IPS DF 4.7 (cell line): ENCODE measurements around the gene SOX5.
A peak's percentile ranks its signal among the peaks of the same experiment; 100 is the strongest.

Experiments used
- DNase-seq: peaks from one replicate; pipeline ENCODE4 v3.0.0-alpha.2; 2013; ENCODE audit warnings: low spot score; ENCODE audit errors: extremely low read depth

The SOX5 gene

GRCh38 chr12:23618718-23619117 is 330.8 kb downstream of the SOX5 start:
- DNase-seq: no peak

DNA sequence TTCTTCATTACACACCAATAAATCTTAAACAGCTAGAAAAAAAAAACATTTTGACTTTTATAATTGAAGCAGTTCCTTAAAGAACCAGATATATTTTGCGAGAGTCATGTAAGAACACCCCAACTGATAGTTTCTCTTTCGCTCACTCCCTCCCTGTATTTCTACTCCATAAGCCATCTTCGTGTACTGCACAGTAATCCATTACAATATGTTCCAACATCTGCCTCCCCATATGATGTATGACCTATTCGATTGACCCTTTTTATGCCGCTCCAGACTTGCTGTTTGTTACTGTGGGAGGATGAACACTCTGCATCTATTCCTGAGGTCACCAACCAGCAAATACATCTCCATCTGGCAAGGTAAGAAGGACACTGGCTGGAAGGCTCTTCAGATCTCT is 331.7 kb downstream of the SOX5 start:
- no peak for DNase-seq

DNA sequence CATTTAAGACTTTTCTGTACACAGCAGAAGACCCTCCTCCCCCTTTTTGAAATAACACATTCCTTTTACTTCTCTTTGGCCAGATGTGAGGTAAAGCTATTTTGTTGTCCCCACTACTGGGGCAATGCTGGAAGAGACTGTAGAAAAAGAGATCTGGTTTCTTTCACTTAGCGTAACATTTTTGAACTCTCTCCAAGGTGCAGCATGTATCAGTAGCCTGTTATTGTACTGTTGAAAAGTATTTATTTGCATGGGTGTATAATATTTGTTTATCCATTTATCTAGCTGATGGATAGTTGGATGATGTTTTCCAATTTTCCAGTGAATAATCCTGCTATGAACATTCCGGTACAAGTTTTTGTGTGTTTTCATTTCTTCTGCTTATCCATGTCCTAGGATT is 335.2 kb downstream of the SOX5 start:
- DNase-seq: no peak

DNA sequence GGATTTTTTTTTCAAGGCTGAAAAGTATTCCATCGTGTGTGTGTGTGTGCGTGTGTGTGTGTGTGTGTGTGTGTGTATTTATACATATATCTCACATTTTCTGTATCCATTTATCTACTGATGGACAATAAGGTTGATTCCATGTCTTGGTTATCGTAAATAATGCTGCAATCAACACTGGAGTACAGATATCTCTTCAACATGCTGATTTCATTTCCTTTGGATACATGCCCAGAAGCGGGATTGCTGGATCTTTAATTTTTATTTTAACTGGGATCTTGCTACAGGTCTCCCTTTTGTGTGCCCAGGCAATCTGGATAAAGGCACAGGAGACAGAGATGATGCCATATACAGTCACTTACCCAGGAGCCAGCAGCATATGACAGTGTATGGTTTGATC is 338.1 kb downstream of the SOX5 start:
- DNase-seq: no peak

- DNase-seq: no peak
Observed at GRCh38 chr12:23600919-23601318, 348.6 kb downstream of the SOX5 start.

- DNase-seq: no peak
Observed at GRCh38 chr12:23596568-23596967, 352.9 kb downstream of the SOX5 start.

- no peak for DNase-seq
Observed at GRCh38 chr12:23587833-23588559, 361.5 kb downstream of the SOX5 start.

GRCh38 chr12:23585782-23586163 is 363.7 kb downstream of the SOX5 start:
- DNase-seq: peak; percentile 92

DNA sequence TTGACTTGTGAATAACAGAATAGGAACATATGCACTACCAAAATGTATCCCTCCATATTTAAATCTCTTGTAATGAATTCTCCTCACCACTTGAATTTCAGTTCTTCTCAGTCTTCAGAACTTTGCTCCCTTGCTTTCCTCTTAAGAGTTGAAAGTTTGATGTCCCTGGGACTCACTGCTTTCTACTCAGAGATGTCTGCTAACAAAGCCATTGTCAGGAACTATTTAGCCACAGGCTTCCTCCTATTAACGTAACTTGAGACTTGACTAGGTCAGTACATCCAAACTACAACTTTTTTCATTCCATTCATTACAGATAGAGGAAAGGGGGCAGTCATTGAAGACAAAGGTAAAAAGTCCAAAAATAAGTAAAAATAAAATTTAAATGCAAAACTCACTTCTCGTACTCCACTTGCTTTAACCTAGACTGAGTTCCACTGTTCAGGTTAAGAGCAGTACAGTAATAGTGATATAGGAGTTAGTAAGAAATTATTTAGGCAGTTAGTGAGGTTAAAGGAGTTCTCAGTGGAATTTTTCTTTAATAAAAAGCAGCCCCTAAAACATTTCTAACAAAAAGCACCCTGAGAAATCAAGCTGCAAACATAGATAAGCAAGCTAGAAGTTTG is 364.2 kb downstream of the SOX5 start:
- no peak for DNase-seq

DNA sequence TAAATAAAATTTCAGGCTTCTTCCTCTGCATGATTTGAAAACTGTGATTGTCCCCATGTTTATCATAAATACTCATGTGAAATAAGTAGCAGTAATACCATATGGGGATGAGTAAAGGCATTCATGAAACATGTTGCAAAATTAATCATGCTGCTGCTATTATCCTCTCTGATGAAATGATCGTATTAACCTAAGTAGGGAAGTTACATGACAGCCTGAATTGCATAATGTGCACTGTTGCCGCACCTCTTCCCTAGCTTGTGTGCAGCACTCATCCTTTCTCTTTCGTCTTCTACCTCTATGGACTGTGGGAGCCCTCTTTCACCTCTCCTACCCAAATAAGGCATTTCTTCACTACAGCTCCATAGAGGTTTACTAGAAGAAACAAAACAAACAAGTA is 367.6 kb downstream of the SOX5 start:
- DNase-seq: no peak

DNA sequence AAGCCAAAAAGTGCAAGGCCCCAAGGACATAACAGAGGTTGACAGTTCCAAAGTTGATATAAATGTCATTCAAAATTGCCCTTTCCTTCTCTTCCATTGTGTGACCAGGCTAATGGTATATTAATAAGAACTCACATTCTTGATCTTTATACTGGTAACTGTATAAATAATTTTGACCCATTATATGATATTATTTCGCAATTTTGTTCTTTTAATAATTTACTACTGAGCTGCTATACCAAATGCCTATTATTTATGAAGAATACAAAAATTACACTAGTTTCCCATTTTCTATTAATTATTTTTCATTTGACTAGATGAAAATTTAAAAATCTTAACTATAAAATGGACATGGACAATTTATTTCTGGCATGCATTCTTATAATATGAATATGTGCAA is 370.2 kb downstream of the SOX5 start:
- no peak for DNase-seq

- DNase-seq: no peak
Observed at GRCh38 chr12:23576372-23576771, 373.1 kb downstream of the SOX5 start.

DNA sequence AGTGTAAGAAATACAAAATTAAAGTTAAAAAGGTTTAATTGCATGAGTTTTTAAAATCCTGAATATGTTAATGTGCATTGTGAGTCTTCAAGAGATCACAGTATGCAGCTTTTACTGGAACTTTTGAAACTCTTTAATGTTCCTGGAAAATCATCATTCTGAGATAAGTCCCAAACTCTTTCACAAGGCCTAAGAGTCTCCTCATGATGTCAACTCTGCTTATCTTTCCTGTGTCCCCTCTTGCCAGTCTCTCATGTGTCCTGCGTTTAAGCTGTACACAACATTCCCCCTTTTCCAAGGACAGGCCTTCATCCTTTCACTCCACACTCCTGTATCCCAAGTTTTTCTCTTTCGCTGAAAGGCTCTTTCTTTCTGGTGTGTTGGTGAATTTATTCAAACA is 380.1 kb downstream of the SOX5 start:
- DNase-seq: no peak

DNA sequence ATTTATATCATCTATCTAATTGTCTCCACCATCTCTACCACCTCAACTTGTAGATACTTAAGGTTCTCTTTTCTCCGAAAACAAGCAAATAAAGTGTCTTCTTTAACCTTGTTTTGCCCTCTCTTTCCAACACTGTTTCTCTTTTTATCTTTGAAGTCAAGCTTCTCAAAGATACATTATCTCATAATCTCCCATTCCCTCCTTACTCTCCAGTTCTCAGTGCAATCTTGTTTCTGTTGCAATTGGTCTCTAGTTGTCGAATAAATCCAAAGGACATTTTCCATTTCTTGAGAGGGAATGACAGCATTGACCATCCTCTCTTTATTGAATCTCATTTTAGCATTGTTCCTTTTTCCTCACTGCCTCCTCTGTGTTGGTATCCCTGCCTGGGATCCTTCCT is 383.3 kb downstream of the SOX5 start:
- no peak for DNase-seq

DNA sequence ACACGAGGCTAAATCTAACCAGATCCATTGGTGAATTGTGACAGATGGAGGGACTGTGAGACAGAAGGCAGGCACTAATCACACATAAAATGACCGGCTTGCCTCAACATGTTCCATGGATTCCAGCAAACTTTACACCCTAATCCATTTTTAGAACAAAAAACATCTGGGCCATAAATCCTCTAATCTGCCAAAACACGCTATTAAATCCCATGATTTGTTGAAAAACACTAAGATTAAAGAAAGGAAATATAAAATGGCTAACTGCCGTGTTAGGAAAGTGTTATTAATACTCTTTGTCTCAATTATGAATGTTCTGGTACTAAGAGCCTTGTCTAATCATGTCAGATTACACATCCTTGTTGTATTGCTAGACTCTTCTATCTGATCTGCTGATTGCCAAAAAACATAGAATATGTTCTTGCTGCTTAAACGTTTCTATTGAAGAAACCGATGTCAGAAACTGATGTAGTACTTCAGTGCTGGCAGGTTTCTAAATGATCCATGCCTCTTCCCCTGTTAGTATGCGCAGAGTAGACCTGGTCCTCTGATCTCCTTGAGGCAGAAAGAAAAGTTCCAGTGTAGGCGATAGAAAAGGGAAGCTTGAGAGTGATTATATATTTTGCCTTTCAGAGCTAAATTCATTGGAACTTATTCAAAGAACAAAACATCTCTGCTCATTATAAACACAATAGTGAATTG is 384.9 kb downstream of the SOX5 start:
- DNase-seq: no peak

GRCh38 chr12:23561364-23562345 is 387.8 kb downstream of the SOX5 start:
- DNase-seq: no peak

GRCh38 chr12:23560611-23561010 is 388.9 kb downstream of the SOX5 start:
- DNase-seq: no peak

- DNase-seq: no peak
Observed at GRCh38 chr12:23559268-23559753, 390.2 kb downstream of the SOX5 start.

- no peak for DNase-seq
Observed at GRCh38 chr12:23556661-23557060, 392.8 kb downstream of the SOX5 start.

- DNase-seq: no peak
Observed at GRCh38 chr12:23555825-23556207, 393.7 kb downstream of the SOX5 start.

DNA sequence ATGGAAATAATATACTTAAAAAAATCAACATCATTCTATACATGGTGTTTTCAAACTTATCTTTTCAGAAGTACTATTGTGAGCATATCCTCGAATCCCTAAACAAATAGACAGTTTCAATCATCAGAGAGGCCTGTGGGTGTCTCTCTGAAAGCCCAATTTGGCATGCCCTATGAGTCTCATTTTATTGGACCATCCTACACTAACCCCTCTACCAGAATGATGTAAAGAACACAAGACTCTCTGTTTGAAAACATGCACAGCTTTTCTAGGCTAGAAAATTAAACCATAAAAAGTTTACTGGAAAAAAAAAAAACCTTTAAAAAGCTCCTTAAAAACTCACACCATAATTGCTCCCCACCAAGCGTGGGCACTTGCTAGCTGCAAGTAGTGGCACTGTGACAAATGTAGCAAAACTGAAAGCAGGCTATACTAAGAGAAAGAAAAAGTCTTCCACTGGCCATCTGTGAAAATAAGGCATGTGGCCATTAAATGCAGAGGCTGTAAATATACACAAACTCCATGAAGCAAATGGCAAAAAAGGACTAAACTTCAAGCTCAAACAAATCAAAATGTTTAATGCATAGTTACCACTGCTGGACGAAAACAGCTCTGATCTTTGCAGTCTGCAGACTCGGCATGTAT is 394.2 kb downstream of the SOX5 start:
- DNase-seq: no peak
